ENCODE measurements around the gene CENPF. TPM values are rescaled to one million over a fixed set of nuclear protein-coding genes. Genes with fewer than 3 reads are reported as not detected.

CENPF gene
- total and polyA plus RNA-seq, 9 of the 15 experiments (the other 6 are each of a cell fraction or from before 2014, with no cell fraction given), result 50.6 to 180 (median 98.3) TPM

Other genes starting within 250 kb of the CENPF start
- gene PTPN14, start 51.6 kb upstream of the CENPF start, total RNA-seq (2014; rRNA removed), result not detected in 2 replicates
- not detected in 2 replicates for gene PTPN14, start 51.6 kb upstream of the CENPF start, total RNA-seq (2014; rRNA removed; fragmentation: Illumina TruSeq; extraction: Trizol)
- gene PTPN14, start 51.6 kb upstream of the CENPF start, total RNA-seq (2015; rRNA removed; fragmentation: Illumina TruSeq; extraction: Trizol), result not detected in 2 replicates
- 0.29 TPM in 2 replicates for gene PTPN14, start 51.6 kb upstream of the CENPF start, total RNA-seq (2021)
- 0.03 TPM in 1 of 2 replicates, not detected in the other for gene PTPN14, start 51.6 kb upstream of the CENPF start, polyA plus RNA-seq (2011; rRNA removed)
- gene PTPN14, start 51.6 kb upstream of the CENPF start, polyA plus RNA-seq (2014; fragmentation: Illumina TruSeq; extraction: Trizol), result not detected in 2 replicates
- under 1 TPM in 1 of 2 experiments, not detected in 1; 0.01 TPM for gene PTPN14, start 51.6 kb upstream of the CENPF start, polyA plus RNA-seq (2014; fragmentation: Nextera tagmentation; extraction: Ambion mirVana)
- gene PTPN14, start 51.6 kb upstream of the CENPF start, polyA plus RNA-seq (2014; rRNA removed), result 0.04 TPM in 1 of 2 replicates, not detected in the other